ENCODE measurements around the gene SEPSECS.
"Not testable (repeated sequence)": the region's sequence is repeated elsewhere in the genome, so short reads cannot be mapped to it uniquely, and the experiment has no call there.

Gene SEPSECS

DNA sequence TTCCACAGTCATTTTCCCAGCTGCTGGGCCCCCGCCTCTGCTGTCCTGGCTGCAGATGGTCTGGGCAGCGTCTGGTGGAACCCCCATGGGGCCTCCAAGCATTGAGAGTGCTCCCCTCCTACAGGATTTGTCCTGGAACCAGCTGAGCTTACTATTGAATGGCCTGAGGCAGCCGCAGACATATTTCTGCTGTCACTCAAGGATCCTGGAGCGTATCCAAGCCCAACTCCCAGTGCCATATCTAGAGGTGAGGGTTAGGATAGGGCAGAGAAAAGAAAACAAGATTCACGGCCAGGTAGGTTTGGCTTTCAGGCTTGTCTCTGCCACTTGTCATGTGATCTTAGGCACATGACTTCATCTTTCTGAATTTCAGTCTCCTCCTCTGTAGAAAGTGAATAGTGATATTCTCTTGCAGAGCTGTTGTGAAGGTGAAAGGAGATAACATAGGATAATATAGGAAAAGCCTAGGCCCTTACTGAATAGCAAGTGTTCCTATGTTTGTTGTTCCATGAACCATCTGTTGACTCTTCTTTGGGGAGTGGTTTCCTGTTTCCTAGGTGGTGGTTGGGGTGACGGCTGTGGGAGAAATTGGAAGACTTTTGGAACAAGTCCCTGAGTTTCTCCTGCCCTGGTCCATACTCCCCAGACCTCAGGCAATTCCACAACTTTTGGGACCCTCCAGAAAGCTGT, 52.3 kb downstream of the SEPSECS start:
- no peak for DNase-seq

DNA sequence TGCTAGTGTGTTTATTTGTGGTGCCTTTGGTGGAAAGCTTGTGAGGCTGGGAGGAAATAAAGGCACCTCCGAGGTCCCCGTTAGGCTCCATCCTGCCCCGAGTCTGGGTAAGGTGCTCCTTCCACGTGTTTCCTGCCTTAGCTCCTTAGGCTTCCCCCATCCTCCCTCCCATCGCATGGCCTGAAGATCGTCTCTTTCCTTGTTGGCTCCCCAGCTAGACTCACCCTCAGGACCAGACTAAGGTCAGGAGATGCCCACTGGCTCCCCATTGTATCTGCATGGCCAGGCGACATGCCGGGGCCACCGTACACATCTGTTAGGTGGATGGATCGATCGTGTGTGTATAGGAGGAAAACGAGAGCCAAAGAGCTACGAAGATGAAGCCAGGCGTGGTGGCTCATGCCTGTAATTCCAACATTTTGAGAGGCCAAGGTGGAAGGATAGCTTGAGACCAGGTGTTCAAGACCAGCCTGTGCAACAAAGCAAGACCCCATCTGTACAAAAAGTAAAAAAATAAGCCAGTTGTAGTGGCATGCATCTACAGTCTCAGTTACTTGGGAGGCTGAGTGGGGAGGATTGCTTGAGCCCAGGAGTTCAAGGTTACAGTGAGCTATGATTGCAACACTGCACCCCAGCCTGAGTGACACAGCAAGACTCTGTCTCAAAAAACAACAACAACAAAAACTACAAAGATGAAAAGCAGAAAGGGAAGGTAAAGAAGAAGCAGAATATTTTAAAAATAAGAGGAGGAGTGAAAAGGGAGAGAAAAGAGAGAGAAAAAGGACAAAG, 53.7 kb downstream of the SEPSECS start:
- no peak for DNase-seq

DNA sequence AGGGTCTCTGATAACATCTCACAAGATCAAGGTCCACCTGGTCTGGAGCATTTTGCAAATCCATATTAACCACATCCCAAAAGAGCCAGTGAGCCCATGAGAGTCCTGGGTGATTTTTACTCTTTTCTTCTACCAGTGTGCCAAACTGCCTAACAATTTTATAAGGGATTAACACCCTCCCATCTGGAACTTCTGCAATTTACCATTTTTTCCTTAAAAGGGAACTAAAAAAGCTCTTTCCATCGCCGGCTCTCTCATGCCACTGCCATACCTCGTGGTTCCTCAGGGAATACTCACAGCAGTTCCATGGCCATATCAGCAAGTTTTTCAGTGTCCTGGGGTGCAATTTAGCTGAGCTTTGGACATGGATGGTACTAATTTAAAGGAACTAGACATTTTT, 55.7 kb downstream of the SEPSECS start:
- DNase-seq = no peak

DNA sequence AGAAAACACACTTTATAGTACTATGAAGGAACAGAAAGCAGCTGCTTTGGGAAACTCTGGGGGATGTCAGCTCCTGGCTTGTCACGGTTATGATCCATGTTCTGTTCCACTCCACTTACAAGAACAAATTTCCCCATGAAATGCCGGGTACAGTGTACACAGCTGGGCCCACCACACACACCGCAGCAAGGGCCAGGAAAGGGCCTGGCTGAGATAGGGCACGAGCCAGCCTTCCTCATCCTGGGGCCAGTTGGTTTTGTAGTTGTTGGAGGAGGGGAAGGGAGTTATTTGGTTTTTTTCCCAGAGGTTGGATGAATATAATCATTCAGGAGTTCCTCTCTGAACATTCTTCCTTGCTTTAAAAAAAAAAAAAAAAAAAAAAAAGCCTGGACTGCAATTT, 56.8 kb downstream of the SEPSECS start:
- DNase-seq = no peak

DNA sequence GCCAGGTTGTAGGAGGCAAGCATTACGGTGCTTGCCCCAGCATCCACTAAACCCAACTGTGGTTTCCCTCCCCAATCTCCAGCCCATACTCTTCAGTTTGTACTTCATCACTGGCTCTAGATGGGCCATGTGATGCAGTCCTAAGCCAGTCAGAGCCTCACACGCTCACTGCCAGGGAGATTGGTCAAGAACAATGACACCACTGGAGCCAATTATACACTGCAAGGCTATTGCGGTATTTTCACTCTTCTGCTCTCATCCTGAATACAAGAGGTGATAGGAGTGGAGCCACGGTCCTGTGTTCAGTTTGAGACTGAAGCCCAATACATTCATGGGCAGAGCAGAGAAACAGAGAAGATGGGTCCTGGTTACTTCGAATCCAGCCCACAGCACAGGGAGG, 58.4 kb downstream of the SEPSECS start:
- DNase-seq = no peak

DNA sequence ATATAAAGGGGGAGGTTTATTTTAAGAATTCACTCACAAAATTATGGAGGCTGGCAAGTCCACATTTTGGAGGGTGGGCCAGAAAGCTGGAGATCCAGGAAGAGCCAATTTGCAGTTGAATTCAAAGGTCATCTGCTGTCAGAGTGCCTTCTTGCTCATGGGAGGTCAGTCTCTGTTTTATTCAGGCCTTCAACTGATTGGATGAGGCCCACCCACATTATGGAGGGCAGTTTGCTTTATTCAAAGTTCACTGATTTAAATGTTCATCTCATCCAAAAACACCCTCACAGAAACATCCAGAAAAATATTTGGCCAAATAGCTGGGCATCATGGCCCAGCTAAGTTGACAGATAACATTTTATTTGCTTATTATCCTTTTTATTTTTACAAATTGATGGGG, 59.5 kb downstream of the SEPSECS start:
- DNase-seq = no peak

DNA sequence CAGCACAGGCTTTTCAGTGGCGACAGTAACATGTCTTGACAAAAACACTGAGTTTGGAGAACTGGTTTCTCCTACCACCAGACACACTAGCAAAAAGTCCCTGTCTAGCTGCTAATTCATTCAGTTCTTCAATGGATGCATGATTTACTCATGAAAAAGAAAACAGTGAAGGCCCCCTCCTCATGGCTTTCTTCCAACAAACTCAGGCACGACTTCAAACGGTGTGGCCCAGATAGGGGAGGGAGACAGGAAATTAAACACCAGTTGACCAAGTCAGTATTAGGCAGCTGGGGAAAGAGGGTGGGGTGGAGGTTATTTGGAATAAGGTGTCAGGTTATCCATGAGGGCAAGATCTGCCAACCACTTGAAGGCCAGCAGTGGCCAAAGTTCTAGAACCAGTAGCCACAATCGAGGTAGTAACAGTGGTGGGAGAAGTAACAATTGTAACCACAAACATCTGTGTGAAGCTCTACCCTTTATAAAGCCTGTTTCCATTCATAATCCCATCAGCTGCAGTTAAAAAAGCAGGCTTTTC, 60.2 kb downstream of the SEPSECS start:
- DNase-seq = no peak

DNA sequence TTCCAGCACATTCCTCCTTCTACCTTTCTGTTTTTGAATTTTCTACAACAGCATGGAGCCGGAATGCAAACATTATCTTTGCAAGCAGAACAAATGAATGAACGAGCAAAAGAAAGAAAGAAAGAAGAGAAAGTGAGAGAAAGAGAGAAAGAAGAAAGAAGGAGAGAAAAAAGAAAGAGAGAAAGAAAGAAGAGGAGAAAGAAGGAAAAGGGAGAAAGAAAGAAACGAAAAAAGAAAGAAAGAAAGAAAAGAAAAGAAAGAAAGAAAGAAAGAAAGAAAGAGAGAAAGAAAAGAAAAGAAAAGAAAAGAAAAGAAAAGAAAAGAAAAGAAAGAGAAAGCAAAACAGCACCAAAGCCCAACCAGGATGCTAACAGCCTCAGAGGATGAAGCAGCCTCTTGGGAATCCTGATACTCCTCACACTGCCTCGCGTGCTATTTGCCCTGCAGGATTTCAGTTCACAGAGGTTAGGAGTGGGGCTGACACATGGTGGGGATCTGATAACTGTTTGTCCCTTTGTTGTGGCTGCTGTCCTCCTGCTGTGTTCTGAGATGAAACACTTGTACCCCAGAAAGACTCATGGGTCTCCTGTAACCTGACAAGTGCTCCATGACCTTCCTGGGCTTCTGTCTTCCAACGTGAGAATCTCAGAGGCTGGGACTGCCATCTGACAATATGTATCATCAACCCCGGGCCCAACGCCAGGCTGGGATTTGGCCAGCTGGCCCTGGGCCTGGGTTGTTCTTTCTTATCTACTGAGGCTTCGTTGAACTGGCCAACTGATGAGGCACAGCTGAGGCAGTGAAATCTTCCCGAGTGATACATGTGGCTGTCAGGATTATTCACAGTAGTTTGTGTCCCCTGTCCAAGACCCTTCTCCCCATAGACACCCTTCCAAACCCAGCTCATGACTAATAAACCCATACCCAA, 61.0 kb downstream of the SEPSECS start:
- DNase-seq = no peak

DNA sequence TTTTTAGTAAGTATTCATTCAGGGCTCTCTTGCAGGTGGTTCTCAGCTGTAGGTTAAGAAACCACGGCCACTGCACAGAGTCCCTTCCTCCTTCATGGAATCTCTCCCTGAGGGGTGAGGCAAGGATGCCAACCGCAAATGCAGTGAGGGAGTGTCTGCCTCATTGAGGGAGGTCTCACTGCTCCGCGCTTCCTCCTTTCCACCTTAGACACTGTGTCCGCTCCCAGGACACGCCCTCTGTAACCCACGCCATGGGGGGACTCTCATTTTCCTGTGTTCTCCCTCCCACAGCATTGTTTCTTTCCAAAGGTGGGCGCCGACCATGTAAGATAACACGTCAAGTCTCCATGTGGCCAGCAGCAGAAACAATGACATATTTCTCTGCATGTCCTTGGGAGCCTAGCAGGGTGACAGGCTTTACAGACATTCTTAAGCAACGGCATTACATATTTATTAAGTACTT, 63.2 kb downstream of the SEPSECS start:
- no peak for DNase-seq

DNA sequence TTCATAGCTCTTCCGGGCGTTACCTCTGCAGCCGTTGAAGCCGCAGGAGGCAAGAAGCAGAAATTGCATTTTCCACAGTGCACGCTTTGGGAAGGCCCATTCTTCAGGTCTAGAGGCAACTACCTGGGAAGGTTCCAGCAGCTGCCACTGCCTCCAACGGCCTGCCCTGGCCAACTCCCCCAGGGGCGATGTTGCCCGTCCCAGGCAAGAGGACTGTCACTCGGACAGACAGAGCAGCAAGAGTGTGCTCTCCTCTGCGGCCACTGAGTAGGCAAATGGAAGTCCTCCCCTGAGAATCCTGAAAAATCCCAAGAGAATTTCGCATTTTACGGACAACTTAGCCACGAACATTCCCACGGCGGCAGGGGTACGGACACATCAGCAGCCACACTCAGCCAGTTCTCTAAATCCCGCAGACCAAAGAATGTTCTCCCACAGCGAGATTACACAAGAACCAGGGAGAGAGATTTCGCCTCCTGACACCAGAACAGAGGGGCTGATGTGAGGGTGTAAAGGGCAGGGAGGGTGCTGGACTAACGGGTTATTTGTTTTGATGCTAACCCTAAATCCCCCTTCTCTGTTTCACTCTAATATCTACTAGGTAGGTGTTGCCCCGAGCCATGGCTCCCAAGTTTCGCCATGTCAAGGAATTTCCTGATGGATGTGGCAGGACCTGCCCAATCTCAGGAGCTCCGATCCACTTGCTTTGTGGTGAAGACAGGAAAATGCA, 63.8 kb downstream of the SEPSECS start:
- DNase-seq = no peak

DNA sequence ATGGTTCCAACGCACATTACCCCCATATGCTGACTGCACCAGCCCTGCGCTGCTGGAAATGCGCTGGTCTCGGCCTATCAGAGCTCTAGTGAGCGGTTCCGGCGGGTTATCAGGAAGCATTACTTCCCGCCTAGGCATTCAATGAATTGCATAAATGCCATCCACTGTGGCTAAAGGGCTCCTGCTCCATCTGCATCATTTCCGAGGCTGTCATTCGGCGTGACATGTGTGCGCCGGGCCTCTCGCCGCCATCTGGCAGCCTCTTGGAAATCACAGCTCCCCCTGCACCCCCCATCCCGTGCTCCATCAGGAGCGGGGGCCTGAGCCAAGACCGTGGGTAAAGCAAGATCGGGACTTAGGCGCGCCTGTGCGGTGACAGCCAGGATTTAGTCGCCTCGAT, 64.4 kb downstream of the SEPSECS start:
- DNase-seq = no peak

DNA sequence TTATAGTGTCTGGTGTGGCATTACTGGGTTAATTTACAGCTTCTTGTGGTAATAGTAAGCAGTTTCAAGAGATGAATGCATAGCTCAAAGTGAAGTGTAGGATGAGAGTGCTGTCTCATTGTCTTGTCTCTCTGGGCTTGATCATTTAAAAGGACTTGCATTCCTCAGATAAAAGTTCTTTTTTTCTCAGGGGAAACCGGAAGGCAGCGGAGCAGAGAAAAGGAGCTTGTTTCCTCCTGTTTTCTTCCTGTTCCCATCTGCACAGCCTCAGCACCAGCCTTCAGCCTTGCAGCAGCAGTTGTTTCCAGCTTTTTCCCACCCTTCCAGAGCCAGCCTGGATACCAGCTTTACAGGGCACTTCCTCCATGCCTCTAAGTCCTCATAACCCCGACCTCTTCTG, 68.1 kb downstream of the SEPSECS start:
- DNase-seq = no peak

DNA sequence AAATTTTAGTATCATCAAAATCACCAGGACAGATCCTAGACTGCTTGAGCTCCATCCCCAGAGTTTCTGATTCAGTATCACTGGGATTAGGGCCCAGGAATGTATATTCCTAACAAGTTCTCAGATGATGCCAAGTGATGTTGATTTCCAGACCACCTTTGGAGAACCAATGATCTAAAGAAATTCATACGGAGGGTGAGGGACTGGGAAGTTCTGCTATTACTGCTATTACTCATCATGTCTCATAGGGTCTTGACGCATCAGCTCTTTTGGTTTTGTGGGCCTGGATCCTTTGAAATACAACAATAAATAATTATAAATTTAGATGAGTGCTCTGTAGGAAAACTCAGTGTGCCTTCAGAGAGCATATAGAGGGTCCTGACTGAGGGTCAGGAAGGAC, 69.7 kb downstream of the SEPSECS start:
- no peak for DNase-seq

DNA sequence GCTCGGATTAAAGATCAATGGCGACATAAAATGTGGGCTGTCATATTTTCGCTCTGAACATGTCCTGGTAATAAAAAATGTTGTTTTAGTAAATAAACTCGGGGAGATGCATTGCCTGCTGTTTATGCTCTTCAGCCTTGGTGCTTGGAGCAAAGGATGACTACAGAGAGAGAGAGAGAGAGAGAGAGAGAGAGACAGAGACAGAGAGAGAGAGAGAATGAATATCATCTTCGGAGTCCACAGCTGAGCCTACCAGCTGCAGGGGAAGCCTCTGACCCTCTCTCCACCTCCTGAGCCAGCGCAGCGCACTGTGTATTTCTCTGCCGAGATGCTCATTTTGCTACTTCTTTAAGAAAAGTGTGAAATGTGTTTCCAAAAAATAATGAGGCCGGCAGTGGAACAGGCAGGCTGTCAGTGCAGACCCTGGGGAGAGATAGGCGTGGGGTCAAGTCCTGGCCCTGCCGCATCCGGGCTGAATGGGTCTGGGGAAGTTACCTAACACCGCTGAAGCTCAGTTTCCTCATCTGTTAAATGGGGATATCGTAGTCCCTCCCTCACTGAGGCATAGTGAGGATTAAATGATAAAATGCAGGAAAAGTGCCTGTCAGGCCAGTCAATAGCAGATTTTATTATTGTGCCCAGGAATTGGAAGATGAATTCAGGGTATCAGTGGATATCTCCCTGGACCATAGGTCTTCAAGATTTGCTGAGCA, 71.0 kb downstream of the SEPSECS start:
- no peak for DNase-seq

DNA sequence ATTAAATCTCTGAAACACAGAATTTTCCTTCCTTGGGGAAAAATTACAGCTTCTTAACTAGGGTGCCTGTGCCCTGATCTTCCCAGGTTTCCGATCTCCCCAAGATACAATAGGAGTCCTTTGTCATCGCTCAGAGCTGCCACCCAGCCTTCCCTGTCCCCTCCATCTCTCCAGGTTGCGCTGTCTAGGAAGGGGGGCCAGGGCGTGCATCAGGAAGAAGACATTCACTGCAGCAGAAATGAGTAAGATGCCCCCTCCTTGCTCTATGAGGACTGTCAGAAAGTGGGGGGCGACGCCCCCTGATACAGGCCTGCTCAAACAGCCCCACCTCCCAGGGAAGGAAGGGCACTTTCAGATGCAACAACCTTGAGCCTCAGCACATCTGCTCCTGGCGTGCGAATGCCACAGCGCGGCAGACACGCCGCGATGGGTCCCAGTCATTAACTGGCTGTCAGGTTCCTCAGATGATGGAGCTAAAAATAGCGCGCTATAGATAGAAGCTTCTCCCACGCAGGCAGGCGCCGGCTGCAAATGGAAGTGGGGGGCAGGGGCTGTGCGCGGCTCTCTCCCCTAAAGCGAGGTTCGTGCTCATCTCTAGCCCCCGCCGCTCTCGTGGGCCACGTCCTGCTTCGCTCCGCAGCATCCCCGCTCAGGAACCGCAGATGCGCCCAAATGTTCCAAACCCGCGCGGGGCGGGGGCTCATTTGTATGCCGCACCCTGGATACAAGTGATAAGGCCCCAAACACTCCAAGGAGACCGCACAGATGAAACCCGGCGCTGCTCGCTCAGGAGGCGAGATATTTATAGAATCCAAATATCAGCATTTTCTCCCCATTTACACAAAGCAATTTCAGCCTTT, 71.9 kb downstream of the SEPSECS start:
- DNase-seq = no peak

DNA sequence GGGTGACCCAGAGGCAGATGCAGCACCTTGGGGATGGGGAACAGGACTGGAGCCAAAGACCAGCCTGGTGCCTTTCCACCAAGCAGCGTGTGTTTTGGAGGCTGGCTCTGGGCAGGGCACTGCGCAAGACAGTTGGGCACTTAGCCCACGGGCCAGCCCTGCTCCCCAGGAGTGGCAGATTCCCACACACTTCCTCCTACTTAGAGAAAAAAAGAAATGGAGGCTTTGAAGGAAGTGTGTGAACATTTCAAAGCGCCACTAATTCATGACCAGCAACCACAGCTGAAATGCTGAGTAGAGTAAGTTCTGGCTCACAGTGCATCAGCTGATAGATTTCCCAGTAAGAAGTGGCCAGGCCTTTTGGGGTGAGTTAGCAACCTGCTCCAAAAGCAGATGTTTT, 74.6 kb downstream of the SEPSECS start:
- no peak for DNase-seq

DNA sequence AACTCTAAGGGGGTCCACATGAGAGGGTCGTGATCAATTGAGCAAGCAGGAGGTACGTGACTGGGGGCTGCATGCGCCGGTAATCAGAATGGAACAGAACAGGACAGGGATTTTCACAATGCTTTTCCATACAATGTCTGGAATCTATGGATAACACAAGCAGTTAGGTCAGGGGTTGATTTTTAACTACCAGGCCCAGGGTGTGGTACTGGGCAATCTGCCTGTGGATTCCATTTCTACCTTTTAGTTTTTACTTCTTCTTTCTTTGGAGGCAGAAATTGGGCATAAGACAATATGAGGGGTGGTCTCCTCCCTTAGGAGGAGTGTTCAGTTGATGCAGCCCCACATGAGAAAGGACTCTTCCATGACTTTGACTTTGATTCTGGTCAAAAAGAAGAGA, 76.8 kb downstream of the SEPSECS start:
- DNase-seq = not testable (repeated sequence)

DNA sequence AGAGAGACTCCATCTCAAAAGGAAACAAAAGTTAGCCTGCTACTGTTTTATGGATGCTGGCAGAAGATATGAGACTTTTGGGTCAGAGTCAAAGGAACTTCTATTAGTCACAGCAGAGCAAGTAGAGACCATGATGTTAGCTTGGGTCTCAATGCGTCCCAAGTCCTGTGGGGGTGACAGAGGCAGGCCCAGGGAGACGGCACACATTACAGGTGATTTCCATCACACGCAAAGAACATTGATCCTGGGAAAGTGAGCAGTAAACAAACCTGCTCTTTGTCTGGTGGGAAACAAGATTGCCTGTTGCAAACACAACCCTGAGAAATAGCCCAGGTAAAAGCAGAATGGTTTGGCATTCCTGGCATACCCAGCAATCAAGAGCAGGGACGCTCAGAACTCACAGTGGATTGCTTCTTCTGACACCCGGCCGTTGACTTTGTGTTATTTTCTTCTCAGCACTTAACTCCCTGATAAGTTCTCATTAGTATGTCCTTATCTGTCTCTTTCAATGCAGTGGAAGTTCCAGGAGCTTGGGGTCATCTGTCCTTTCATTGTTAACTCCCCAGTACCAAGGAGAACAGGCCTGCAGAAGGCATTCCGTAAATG, 78.3 kb downstream of the SEPSECS start:
- DNase-seq = no peak

DNA sequence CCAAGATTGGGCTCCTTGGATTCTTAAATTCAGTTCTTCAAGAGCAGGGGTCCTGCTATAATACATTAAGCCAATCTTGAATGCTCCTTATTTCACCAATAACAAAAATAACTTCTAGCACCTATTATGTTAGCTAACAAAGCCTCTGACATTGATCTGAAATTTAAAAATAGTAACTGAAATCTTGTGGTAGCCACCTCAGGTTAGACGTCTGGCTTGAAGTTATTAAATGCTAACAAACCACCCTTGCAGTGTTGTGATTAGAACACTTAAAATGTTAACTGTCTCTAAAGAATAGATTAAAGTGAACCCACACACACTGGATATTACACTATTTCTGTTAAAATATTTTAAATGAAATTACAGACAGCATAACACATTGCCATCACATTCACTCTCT, 79.7 kb downstream of the SEPSECS start:
- no peak for DNase-seq

DNA sequence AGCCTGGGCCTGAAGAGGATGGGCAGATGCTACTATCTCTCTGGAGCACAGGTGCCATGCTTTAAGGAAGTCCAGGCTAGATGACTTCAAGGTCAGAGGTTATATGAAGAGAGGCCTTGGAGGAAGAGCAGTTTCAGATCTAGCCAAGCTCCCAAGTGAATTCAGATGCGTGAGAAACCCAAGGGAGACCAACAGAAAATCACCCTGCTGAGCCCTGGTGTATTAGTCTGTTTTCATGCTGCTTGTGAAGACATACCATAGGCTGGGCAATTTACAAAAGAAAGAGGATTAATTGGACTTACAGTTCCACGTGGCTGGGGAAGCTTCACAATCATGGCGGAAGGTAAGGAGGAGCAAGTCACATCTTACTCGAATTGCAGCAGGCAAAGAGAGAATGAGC, 81.7 kb downstream of the SEPSECS start:
- DNase-seq = no peak

All from NCI-H748 treated with DMSO at 0.1 percent for 48 hours (cell line).